Measurements from ENCODE around the gene B9D2. TPM values are rescaled to one million over a fixed set of nuclear protein-coding genes. Genes with fewer than 3 reads are reported as not detected.

The B9D2 gene
- total and polyA plus RNA-seq, 2 of the 4 experiments (the other 2 are of a cell fraction) = 6.1 to 9.7 TPM

- Histone ChIP-seq H2BK120ac (ENCODE audit: low read depth, low read length) (no peak overlapping the region), H3K27me3 (ENCODE audit: control insufficient read depth, insufficient read depth, low read length) (no peaks in the 10 kb centered on the region), H2AK5ac (ENCODE audit: low read depth, low read length) (no peak overlapping the region), H2BK20ac (ENCODE audit: low read depth, low read length) (no peak overlapping the region), H3K4ac (ENCODE audit: low read depth, low read length) (no peak overlapping the region), H4K5ac (ENCODE audit: low read depth, low read length) (no peak overlapping the region), H3K36me3 (ENCODE audit: control insufficient read depth, insufficient read depth, low read length) (no peaks in the 10 kb centered on the region), H3K9me1 (ENCODE audit: insufficient read depth, low read length) (peaks cover 7% of the 10 kb centered on the region), H3K23ac (ENCODE audit: low read depth, low read length) (no peak overlapping the region), H3K14ac (replicated peaks; ENCODE audit: low read depth, low read length) (no peak overlapping the region), H3K18ac (ENCODE audit: low read depth, low read length) (no peak overlapping the region), H3K9me3 (ENCODE audit: control insufficient read depth, insufficient read depth, low read length) (no peaks in the 10 kb centered on the region), H3K9ac (ENCODE audit: low read depth, low read length) (no peak overlapping the region), H2AFZ (replicated peaks; ENCODE audit: low read length, poor library complexity) (no peak overlapping the region), H2BK5ac (ENCODE audit: low read depth, low read length, poor library complexity, severe bottlenecking) (no peak overlapping the region), H3K4me3 (ENCODE audit: insufficient read depth, low read depth, low read length) (no peak overlapping the region), H4K20me1 (ENCODE audit: insufficient read depth, low read length) (peaks cover 3% of the 10 kb centered on the region; the same call in 1 of the 2 replicates), H3K79me1 (ENCODE audit: low read depth in 1 of 2, low read length in 2 of 2) (peaks cover 9 to 37% of the 10 kb centered on the region in 2 experiments; a peak in 3 of 4 replicates), H2BK15ac (ENCODE audit: low read depth, low read length) (no peak overlapping the region), H3K56ac (ENCODE audit: extremely low read depth, insufficient read depth, low read length) (no peak overlapping the region), H2AK9ac (replicated peaks; ENCODE audit: low read depth, low read length, poor library complexity) (no peak overlapping the region), H4K8ac (ENCODE audit: low read depth in 2 of 2, low read length in 2 of 2) (no peak overlapping the region), H3K27ac (ENCODE audit: insufficient read depth, low read length) (no peak overlapping the region), H3K4me2 (ENCODE audit: low read depth, low read length) (no peak overlapping the region), H3K4me1 (ENCODE audit: control insufficient read depth, insufficient read depth, low read length) (peaks cover 14% of the 10 kb centered on the region), H4K91ac (ENCODE audit: insufficient read depth, low read depth, low read length) (no peak overlapping the region)
- ChIA-PET POLR2A (ENCODE audit: unreplicated experiment) (interaction anchor here (0.6 kb wide), 1 partner anchor 13 kb away, joined by 3 read pairs; no protein-coding TSS in a partner anchor), CTCF (no interaction called here)
- no TSS peak for BruUV-seq (replicated peaks)
- intact Hi-C loops (cut with micrococcal nuclease) (no loop called here), dilution Hi-C loops (cut with HindIII; ENCODE audit: low sequenced_read_pairs, unreplicated experiment) (no loop called here), in situ Hi-C loops (cut with MboI; ENCODE audit: low sequenced_read_pairs) (no loop called here)
- TF ChIP-seq MAFK (IDR thresholded peaks at IDR 0.05; ENCODE audit: low read depth, low read length) (no peak), CTCF (conservative IDR thresholded peaks at IDR 0.05; ENCODE audit: low read depth, low read length) (no peak), USF2 (IDR thresholded peaks at IDR 0.05; ENCODE audit: low read depth, low read length) (no peak)
- WGBS, 2 experiments (ENCODE audit: extremely low coverage in 2 of 2, insufficient read length in 1 of 2) = no CpG with 5 or more reads among the region's 2 CpGs
- no peak for DNase-seq
- no peak for ATAC-seq (ENCODE audit: low read depth)
Observed at GRCh38 chr19:41372501-41372900, 8.6 kb upstream of the B9D2 start.

All from IMR-90 (cell line).